ENCODE measurements around the gene PRKAR2A.
"Not testable (repeated sequence)": the region's sequence is repeated elsewhere in the genome, so short reads cannot be mapped to it uniquely, and the experiment has no call there.

- not testable (repeated sequence) for TF ChIP-seq CTCF (IDR thresholded peaks at IDR 0.05); JUND (IDR thresholded peaks at IDR 0.05); PBX3 (IDR thresholded peaks at IDR 0.05); MXI1 (IDR thresholded peaks at IDR 0.05; ENCODE audit: low read depth, low read length); RAD21 (IDR thresholded peaks at IDR 0.05; ENCODE audit: low read length); POLR2AphosphoS5 (IDR thresholded peaks at IDR 0.05; ENCODE audit: low read depth, low read length); USF1 (IDR thresholded peaks at IDR 0.05; ENCODE audit: borderline replicate concordance, low read depth)
Observed at GRCh38 chr3:48759991-48760540, 87.6 kb downstream of the PRKAR2A start.
